Endodermal cell (in vitro differentiated cells): Measurements from ENCODE around the gene SLC10A6. TPM values are rescaled to one million over a fixed set of nuclear protein-coding genes. Genes with fewer than 3 reads are reported as not detected.

Experiments
- DNase-seq: peaks from one replicate; pipeline ENCODE4 v3.0.0-alpha.2; 2017
- H3K27ac ChIP-seq: 2 replicates; pipeline ENCODE4 v1.5.1; 2013; ENCODE audit warnings: mild to moderate bottlenecking, low read depth, low read length, moderate library complexity
- H3K27me3 ChIP-seq: 2 replicates; pipeline ENCODE4 v1.6.1; 2013; ENCODE audit warnings: mild to moderate bottlenecking, low read length, moderate library complexity; ENCODE audit not compliant: insufficient read depth, control insufficient read depth, poor library complexity, severe bottlenecking
- H3K36me3 ChIP-seq: 2 replicates; pipeline ENCODE4 v1.7.0; 2013; ENCODE audit warnings: mild to moderate bottlenecking, low read length, moderate library complexity; ENCODE audit not compliant: control insufficient read depth, insufficient read depth
- H3K4me1 ChIP-seq: one replicate; pipeline ENCODE4 v1.7.0; 2013; ENCODE audit warnings: low read length; ENCODE audit not compliant: control insufficient read depth, insufficient read depth
- H3K4me3 ChIP-seq: 2 replicates; pipeline ENCODE4 v1.5.1; 2013; ENCODE audit warnings: mild to moderate bottlenecking, low read length, moderate library complexity
- H3K9ac ChIP-seq: 2 replicates; pipeline ENCODE4 v1.6.1; 2013; ENCODE audit warnings: mild to moderate bottlenecking, low read length, moderate library complexity; ENCODE audit not compliant: poor library complexity, severe bottlenecking; ENCODE audit errors: extremely low read depth
- H3K9me3 ChIP-seq: 2 replicates; pipeline ENCODE4 v1.6.1; 2013; ENCODE audit warnings: mild to moderate bottlenecking, low read length, moderate library complexity; ENCODE audit not compliant: control insufficient read depth
- H3K27ac Mint-ChIP-seq: 2 replicates; pipeline ENCODE4 v1.8.0; 2020; ENCODE audit warnings: mixed read lengths
- H3K27me3 Mint-ChIP-seq: 2 replicates; pipeline ENCODE4 v1.8.0; 2021; ENCODE audit warnings: mild to moderate bottlenecking, mixed read lengths; ENCODE audit not compliant: insufficient read depth
- H3K36me3 Mint-ChIP-seq: 2 replicates; pipeline ENCODE4 v1.8.0; 2020; ENCODE audit warnings: low read depth, mixed read lengths
- H3K4me1 Mint-ChIP-seq: 2 replicates; pipeline ENCODE4 v1.8.0; 2020; ENCODE audit warnings: mixed read lengths
- H3K4me3 Mint-ChIP-seq: 2 replicates; pipeline ENCODE4 v1.8.0; 2020; ENCODE audit warnings: mild to moderate bottlenecking, moderate library complexity, mixed read lengths
- H3K9me3 Mint-ChIP-seq: 2 replicates; pipeline ENCODE4 v1.8.0; 2020; ENCODE audit warnings: mild to moderate bottlenecking, mixed read lengths
- whole genome bisulfite sequencing, 2 experiments: methylation state at CpG; one replicate each; pipeline versions ENCODE4 v1.1.5 to v1.1.7; 2013; ENCODE audit warnings: missing lambda C conversion rate in 2 of 2, mixed read lengths in 1 of 2; ENCODE audit not compliant: insufficient coverage in 1 of 2, insufficient read length in 1 of 2; 5-methylcytosine and 5-hydroxymethylcytosine counted together
- total RNA-seq, 2 donors: library from RNA; stranded (reverse); fragmentation: NEBNext Ultra II Directional in 1 of 2; extraction: Animal tissue kit (Norgen Biotek cat#: 25700) in 1 of 2; gene quantifications; 2 replicates in 1 of 2; 3 replicates in 1 of 2; pipeline ENCODE4 v1.2.1, GENCODE V29; 2021
- TF ChIP-seq, protein P1 (sequence below): fragments of 200-600 bp; sonication (generic); conservative IDR thresholded peaks from 2 replicates; pipeline ENCODE4 v1.5.0; 2021; ENCODE audit warnings: antibody characterized with exemption, mild to moderate bottlenecking

Gene SLC10A6
- total RNA-seq, 2 donors from 2014 or later: not detected

DNA sequence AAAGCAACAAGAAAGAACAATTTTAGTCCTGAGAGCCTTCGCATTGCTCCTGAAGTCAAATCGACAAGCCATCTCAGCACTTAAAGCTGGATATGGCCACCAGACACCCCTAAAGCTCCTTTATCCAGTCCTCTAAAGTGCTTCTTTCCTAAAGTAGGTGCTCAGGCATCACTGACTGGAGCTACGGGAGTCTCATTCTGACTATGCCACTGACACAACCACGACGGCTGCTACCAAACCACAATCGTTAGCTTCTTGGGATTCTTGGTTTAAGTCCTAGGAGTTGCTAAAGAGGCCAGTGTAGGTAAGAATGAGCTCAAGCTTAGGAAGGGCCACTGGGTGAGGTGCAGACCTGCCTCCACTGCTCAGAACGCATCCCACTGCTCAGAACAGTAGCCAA is 1.0 kb downstream of the SLC10A6 start:
- no peaks in the 10 kb centered on the region for H3K9me3 Mint-ChIP-seq
- no peak overlapping the region for H3K4me3 Mint-ChIP-seq
- WGBS, 2 experiments: 77 to 81% methylated on average over 7 of the region's 7 CpGs
- no peaks in the 10 kb centered on the region for H3K27me3 ChIP-seq
- no peaks in the 10 kb centered on the region for H3K27me3 Mint-ChIP-seq
- no peak overlapping the region for H3K27ac ChIP-seq
- peaks cover 15% of the 10 kb centered on the region for H3K4me1 Mint-ChIP-seq
- TF ChIP-seq, protein P1, sequence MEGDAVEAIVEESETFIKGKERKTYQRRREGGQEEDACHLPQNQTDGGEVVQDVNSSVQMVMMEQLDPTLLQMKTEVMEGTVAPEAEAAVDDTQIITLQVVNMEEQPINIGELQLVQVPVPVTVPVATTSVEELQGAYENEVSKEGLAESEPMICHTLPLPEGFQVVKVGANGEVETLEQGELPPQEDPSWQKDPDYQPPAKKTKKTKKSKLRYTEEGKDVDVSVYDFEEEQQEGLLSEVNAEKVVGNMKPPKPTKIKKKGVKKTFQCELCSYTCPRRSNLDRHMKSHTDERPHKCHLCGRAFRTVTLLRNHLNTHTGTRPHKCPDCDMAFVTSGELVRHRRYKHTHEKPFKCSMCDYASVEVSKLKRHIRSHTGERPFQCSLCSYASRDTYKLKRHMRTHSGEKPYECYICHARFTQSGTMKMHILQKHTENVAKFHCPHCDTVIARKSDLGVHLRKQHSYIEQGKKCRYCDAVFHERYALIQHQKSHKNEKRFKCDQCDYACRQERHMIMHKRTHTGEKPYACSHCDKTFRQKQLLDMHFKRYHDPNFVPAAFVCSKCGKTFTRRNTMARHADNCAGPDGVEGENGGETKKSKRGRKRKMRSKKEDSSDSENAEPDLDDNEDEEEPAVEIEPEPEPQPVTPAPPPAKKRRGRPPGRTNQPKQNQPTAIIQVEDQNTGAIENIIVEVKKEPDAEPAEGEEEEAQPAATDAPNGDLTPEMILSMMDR: no peak
- no peak overlapping the region for H3K9ac ChIP-seq
- no peaks in the 10 kb centered on the region for H3K9me3 ChIP-seq
- no peaks in the 10 kb centered on the region for H3K36me3 ChIP-seq
- peaks cover 3% of the 10 kb centered on the region for H3K4me1 ChIP-seq
- H3K36me3 Mint-ChIP-seq: no peaks in the 10 kb centered on the region
- no peak overlapping the region for H3K4me3 ChIP-seq
- peak; percentile 57 for DNase-seq
- H3K27ac Mint-ChIP-seq: no peak overlapping the region

DNA sequence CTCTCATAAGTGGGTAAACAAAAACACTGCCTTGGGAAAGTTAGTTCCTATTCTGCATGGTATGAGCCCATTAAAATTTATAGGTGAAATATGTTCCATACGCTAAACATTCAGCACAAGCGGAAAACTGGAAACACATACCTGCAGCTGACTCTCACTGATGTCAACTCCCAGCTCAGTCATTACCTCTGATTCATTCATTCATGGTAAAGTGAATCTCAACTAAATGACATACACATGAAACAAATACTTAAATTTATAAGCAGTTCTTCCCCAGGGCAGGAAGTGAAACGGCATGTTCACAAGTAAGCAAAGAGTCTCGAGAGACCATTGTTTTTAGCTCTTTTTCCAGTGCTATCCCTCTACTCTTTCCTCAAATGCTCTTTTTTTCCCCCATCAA is 1.6 kb downstream of the SLC10A6 start:
- Histone ChIP-seq H3K4me1 (peaks cover 3% of the 10 kb centered on the region), H3K4me3 (no peak overlapping the region), H3K36me3 (no peaks in the 10 kb centered on the region), H3K27me3 (no peaks in the 10 kb centered on the region), H3K9ac (no peak overlapping the region), H3K27ac (no peak overlapping the region), H3K9me3 (no peaks in the 10 kb centered on the region)
- Mint-ChIP-seq H3K27me3 (no peaks in the 10 kb centered on the region), H3K27ac (no peak overlapping the region), H3K4me1 (peaks cover 15% of the 10 kb centered on the region), H3K36me3 (no peaks in the 10 kb centered on the region), H3K9me3 (no peaks in the 10 kb centered on the region), H3K4me3 (no peak overlapping the region)
- TF ChIP-seq, protein P1: no peak
- no peak for DNase-seq
- WGBS, 2 experiments: 91 to 97% methylated on average over 4 of the region's 4 CpGs

DNA sequence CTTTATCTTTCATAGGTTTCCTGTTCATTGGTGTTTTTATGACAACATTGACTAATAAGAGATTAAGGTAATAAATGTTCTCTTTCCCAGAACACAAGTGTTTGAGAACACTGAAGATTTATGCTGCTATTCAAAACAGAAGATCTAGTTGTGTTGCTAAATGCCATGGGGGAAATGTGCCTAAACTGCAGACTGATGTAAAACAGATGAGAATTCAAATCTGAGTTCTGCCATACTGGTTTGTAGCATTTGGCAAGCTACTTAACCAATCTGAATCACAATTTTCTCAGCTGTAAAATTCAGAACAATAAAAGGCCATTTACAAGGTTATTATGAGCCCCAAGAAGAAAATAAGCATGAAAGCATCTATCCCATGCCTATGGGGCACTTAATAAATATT is 2.3 kb downstream of the SLC10A6 start:
- Mint-ChIP-seq H3K9me3 (no peaks in the 10 kb centered on the region), H3K4me1 (peaks cover 15% of the 10 kb centered on the region), H3K4me3 (no peak overlapping the region), H3K36me3 (no peaks in the 10 kb centered on the region), H3K27me3 (no peaks in the 10 kb centered on the region), H3K27ac (no peak overlapping the region)
- Histone ChIP-seq H3K36me3 (no peaks in the 10 kb centered on the region), H3K9ac (no peak overlapping the region), H3K9me3 (no peaks in the 10 kb centered on the region), H3K27ac (no peak overlapping the region), H3K27me3 (no peaks in the 10 kb centered on the region), H3K4me1 (peaks cover 3% of the 10 kb centered on the region), H3K4me3 (no peak overlapping the region)
- DNase-seq: no peak
- TF ChIP-seq, protein P1: no peak
